Measurements from ENCODE around the gene PDE4D. TPM values are rescaled to one million over a fixed set of nuclear protein-coding genes. Genes with fewer than 3 reads are reported as not detected.

The PDE4D gene
- total and polyA plus RNA-seq, 12 donors: 1.2 to 18.9 (median 2.1) TPM

DNA sequence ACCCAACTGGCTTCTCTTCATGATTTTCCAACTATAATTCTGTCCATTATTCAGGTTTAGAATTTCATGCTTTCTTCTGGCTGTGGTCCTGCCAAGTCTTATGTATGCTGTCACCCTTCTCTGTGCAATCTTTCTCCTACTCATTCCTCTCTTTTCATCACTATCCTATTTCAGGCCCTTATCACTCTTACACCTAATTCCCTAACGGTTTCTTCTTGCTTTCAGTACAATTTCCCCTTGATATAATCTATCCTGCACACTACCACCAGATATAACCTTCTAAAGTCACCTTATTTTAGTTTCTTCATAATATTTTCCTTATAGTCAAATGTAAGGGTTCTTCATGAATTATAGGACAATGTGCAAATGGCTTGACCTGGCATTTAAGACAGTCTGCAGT, 874.4 kb downstream of the PDE4D start:
- no peak for DNase-seq
- H3K27ac ChIP-seq: no peak overlapping the region
- WGBS, 4 donors: 64 to 79% (median 75%) methylated on average over 1 of the region's 1 CpG
- intact Hi-C loops (cut with DNase I): no loop called here
- no peaks in the 10 kb centered on the region for H3K27me3 ChIP-seq
- H3K36me3 ChIP-seq (replicated peaks in 1 of 2): no peaks in the 10 kb centered on the region
- no peak overlapping the region for H3K4me3 ChIP-seq
- H3K9me3 ChIP-seq (replicated peaks in 1 of 3): no peaks in the 10 kb centered on the region
- no peaks in the 10 kb centered on the region for H3K4me1 ChIP-seq (replicated peaks in 1 of 2)
- no peak for TF ChIP-seq POLR2A (IDR thresholded peaks at IDR 0.05)
- TF ChIP-seq, protein P1, sequence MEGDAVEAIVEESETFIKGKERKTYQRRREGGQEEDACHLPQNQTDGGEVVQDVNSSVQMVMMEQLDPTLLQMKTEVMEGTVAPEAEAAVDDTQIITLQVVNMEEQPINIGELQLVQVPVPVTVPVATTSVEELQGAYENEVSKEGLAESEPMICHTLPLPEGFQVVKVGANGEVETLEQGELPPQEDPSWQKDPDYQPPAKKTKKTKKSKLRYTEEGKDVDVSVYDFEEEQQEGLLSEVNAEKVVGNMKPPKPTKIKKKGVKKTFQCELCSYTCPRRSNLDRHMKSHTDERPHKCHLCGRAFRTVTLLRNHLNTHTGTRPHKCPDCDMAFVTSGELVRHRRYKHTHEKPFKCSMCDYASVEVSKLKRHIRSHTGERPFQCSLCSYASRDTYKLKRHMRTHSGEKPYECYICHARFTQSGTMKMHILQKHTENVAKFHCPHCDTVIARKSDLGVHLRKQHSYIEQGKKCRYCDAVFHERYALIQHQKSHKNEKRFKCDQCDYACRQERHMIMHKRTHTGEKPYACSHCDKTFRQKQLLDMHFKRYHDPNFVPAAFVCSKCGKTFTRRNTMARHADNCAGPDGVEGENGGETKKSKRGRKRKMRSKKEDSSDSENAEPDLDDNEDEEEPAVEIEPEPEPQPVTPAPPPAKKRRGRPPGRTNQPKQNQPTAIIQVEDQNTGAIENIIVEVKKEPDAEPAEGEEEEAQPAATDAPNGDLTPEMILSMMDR (IDR thresholded peaks at IDR 0.05): no peak

DNA sequence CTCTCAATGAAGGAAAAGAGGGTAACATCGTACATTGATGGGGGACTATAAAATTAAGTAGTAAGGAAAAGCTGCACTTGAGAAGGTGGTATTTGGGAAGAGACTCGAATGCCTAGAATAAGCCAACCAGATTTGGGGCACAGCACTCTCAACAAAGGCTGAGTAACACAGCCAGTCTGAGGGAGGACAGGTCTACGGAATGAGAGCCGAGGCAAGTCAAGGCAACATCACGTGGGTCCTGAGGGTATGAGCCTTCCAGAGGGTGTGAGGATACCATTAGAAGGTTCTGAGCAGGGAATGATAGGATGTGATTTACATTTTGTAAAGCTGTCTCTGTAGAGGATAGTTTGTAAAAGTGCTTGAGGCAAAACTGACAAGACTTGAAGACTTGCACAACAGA, 876.6 kb downstream of the PDE4D start:
- no peak overlapping the region for H3K27ac ChIP-seq
- H3K36me3 ChIP-seq (replicated peaks in 1 of 2): no peaks in the 10 kb centered on the region
- intact Hi-C loops (cut with DNase I): no loop called here
- no peaks in the 10 kb centered on the region for H3K9me3 ChIP-seq (replicated peaks in 1 of 3)
- DNase-seq: no peak
- no peak overlapping the region for H3K4me3 ChIP-seq
- TF ChIP-seq, protein P1 (IDR thresholded peaks at IDR 0.05): no peak
- TF ChIP-seq POLR2A (IDR thresholded peaks at IDR 0.05): no peak
- no peaks in the 10 kb centered on the region for H3K4me1 ChIP-seq (replicated peaks in 1 of 2)
- WGBS, 4 donors: 93 to 94% (median 93%) methylated on average over 5 of the region's 5 CpGs
- H3K27me3 ChIP-seq: no peaks in the 10 kb centered on the region

DNA sequence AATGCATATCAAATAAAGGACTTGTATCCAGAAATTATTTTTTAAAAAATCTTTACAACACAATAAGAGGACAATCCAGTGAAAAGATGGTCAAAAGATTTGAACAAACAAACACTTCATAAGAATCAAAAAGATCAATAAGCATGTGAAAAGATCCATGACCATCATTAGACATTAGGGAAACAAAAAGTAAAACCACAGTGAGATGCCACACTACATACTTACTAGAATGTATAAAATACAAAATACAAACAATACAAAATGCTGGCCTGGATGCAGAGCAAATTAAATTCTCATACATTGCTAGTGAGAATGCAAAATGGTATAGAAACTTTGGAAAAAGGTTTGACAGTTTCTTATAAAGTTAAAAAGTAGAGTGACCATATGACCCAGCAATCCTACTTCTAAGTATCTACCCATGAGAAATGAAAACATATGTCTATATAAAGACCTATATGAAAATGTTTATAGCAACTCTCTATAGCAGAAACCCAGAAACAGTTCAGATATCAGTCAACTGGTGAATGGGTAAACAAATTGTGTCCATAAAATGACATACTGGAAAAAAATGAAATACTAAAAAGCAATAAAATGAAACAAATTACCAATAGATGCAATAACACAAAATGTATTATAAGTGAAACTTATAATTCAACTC, 884.6 kb downstream of the PDE4D start:
- Histone ChIP-seq H3K4me1 (replicated peaks in 1 of 2) (no peaks in the 10 kb centered on the region), H3K36me3 (replicated peaks in 1 of 2) (no peaks in the 10 kb centered on the region), H3K4me3 (no peak overlapping the region), H3K27me3 (no peaks in the 10 kb centered on the region), H3K27ac (no peak overlapping the region), H3K9me3 (replicated peaks in 1 of 3) (no peaks in the 10 kb centered on the region)
- DNase-seq: no peak
- TF ChIP-seq, protein P1 (IDR thresholded peaks at IDR 0.05): no peak
- TF ChIP-seq POLR2A (IDR thresholded peaks at IDR 0.05): no peak
- intact Hi-C loops (cut with DNase I): loop anchor here (2.0 to 5.0 kb wide), 2 partner anchors 118 to 122 kb away; no protein-coding TSS in a partner anchor

DNA sequence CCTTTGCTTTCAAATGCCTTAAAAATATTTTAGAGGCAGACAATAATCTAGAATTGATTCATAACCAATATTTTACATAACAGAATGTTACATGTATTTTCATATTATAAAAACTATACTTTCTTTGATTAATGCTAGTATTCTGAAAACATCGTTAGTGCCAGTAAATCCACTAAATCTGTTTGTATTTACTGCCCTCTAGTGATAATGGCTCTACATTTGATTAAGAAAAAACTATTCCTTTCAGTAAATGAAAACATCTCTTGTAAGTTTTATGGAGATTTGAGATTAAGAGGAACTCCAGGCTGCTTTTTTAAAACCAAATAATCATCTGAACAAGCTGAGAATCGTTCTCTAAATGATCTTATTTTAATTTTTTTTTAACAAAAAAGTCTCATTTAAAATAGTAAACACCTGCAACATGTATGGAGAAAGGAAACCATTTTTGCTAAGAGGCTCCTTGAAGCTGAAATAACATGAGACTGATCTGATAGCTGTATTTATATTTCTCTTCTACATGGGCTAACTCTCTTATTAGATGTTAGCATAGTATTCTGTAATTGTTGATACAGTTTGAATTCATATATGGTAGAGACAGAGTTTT, 886.0 kb downstream of the PDE4D start:
- Histone ChIP-seq H3K9me3 (replicated peaks in 1 of 3) (no peaks in the 10 kb centered on the region), H3K4me3 (no peak overlapping the region), H3K4me1 (replicated peaks in 1 of 2) (no peaks in the 10 kb centered on the region), H3K36me3 (replicated peaks in 1 of 2) (no peaks in the 10 kb centered on the region), H3K27me3 (no peaks in the 10 kb centered on the region), H3K27ac (no peak overlapping the region)
- 3 to 4% (median 3%) methylated on average over 2 of the region's 2 CpGs for whole genome bisulfite sequencing, 4 donors
- no peak for DNase-seq
- TF ChIP-seq, protein P1 (IDR thresholded peaks at IDR 0.05): peak; percentile 17 to 79 (median 65)
- TF ChIP-seq POLR2A (IDR thresholded peaks at IDR 0.05): no peak
- intact Hi-C loops (cut with DNase I): loop anchor here (2.0 to 5.0 kb wide), 2 partner anchors 117 to 120 kb away; no protein-coding TSS in a partner anchor
